IPS DF 6.9 (cell line): ENCODE results near the gene CACNA2D3.

Experiments used
- DNase-seq: peaks from one replicate; pipeline ENCODE4 v3.0.0-alpha.2; 2013; ENCODE audit warnings: low read depth, low spot score
- H3K27ac ChIP-seq: one replicate; pipeline ENCODE4 v1.5.1; 2013; ENCODE audit warnings: low read length, control low read depth
- H3K27me3 ChIP-seq: 2 replicates; pipeline ENCODE4 v1.6.1; 2013; ENCODE audit warnings: mild to moderate bottlenecking, low read length; ENCODE audit not compliant: control insufficient read depth, insufficient read depth
- H3K36me3 ChIP-seq: 2 replicates; pipeline ENCODE4 v1.6.1; 2013; ENCODE audit warnings: low read length; ENCODE audit not compliant: control insufficient read depth, insufficient read depth
- H3K4me1 ChIP-seq: 2 replicates; pipeline ENCODE4 v1.6.1; 2013; ENCODE audit warnings: low read length; ENCODE audit not compliant: control insufficient read depth, insufficient read depth
- H3K4me3 ChIP-seq: 2 replicates; pipeline ENCODE4 v1.5.1; 2013; ENCODE audit warnings: mild to moderate bottlenecking, low read length
- H3K9me3 ChIP-seq: 2 replicates; pipeline ENCODE4 v1.6.1; 2013; ENCODE audit warnings: low read length, inconsistent platforms; ENCODE audit not compliant: control insufficient read depth, insufficient read depth
- WGBS: extraction: QIAGEN DNeasy Blood & Tissue Kit; methylation state at CpG from one replicate; pipeline ENCODE4 v1.1.7; 2013; ENCODE audit warnings: mixed read lengths, missing lambda C conversion rate; ENCODE audit not compliant: insufficient read length, insufficient coverage; 5-methylcytosine and 5-hydroxymethylcytosine counted together

Gene CACNA2D3

DNA sequence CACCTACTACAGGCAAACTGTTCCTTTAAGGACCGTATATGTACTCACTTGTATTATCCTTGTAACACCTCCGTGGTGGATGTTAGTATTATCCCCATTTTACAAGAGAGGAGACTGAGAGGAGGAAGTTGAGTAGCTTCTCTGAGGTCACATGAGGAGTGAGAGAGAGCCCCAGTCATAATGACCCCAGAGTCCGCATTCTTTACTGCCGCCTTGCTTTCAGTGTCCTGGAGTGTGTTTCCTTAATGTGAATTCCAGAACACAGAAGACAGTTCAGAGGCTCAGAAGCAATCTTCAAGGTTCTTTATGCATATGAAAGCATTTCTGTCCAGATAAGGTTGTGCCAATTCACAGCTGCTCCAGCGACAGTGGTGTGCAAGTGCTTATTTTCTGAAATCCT, 199.2 kb downstream of the CACNA2D3 start:
- H3K27me3 ChIP-seq, result no peaks in the 10 kb centered on the region
- DNase-seq, result no peak
- no peaks in the 10 kb centered on the region for H3K36me3 ChIP-seq
- no peak overlapping the region for H3K27ac ChIP-seq
- no CpG with 5 or more reads among the region's 5 CpGs for WGBS
- H3K4me3 ChIP-seq, result no peak overlapping the region
- H3K9me3 ChIP-seq, result no peaks in the 10 kb centered on the region
- no peaks in the 10 kb centered on the region for H3K4me1 ChIP-seq

DNA sequence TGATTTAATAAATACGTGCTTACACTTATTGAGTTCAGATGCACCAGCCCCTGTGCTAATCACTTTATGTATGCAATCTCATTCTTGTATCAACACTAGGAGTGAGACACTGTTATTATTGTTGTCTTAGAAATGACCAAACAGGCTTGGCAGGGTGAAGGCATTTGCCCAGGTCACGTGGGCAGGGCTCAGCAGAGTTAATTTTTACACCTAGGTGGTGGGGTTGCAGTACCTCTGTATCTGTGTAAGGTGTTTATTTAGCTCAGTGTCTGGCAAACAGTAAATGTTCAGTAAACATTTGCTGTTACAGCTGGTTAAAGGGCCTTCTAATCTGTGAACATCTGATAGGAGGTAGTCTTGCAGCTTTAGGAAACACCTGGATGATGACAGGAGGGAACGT, 200.0 kb downstream of the CACNA2D3 start:
- WGBS, result no CpG with 5 or more reads among the region's 3 CpGs
- H3K36me3 ChIP-seq, result no peaks in the 10 kb centered on the region
- H3K4me3 ChIP-seq, result no peak overlapping the region
- no peak overlapping the region for H3K27ac ChIP-seq
- no peaks in the 10 kb centered on the region for H3K27me3 ChIP-seq
- H3K4me1 ChIP-seq, result no peaks in the 10 kb centered on the region
- H3K9me3 ChIP-seq, result no peaks in the 10 kb centered on the region
- DNase-seq, result no peak

- Histone ChIP-seq H3K9me3 (no peaks in the 10 kb centered on the region), H3K27me3 (no peaks in the 10 kb centered on the region), H3K4me1 (no peaks in the 10 kb centered on the region), H3K27ac (no peak overlapping the region), H3K36me3 (no peaks in the 10 kb centered on the region), H3K4me3 (no peak overlapping the region)
- DNase-seq, result no peak
- WGBS, result no CpG with 5 or more reads among the region's 2 CpGs
Observed at GRCh38 chr3:54324103-54324502, 201.8 kb downstream of the CACNA2D3 start.

DNA sequence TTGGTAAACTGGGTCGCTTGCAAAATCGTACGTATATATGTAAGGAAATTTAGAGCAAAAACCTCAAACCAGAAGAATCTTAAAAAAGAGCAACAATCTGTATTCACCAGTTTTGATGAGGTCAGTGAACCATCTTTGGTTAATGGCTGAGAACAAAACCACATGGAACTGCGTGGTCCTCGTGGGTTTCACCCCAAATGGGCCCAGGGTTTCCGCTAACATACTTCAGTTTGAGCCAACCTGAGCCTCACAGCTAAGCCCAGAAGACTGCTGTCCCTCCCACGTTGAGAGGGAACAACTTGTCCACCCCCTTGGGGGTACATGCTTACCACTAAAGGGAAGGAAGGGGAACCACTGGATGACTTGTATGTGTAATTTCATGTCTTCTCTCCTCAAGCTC, 204.6 kb downstream of the CACNA2D3 start:
- H3K9me3 ChIP-seq, result no peaks in the 10 kb centered on the region
- no peaks in the 10 kb centered on the region for H3K4me1 ChIP-seq
- no peaks in the 10 kb centered on the region for H3K36me3 ChIP-seq
- no CpG with 5 or more reads among the region's 7 CpGs for WGBS
- no peak overlapping the region for H3K4me3 ChIP-seq
- no peak overlapping the region for H3K27ac ChIP-seq
- DNase-seq, result no peak
- no peaks in the 10 kb centered on the region for H3K27me3 ChIP-seq

GRCh38 chr3:54331341-54331740, 209.0 kb downstream of the CACNA2D3 start:
- Histone ChIP-seq H3K4me3 (no peak overlapping the region), H3K27ac (no peak overlapping the region), H3K4me1 (no peaks in the 10 kb centered on the region), H3K36me3 (no peaks in the 10 kb centered on the region), H3K27me3 (no peaks in the 10 kb centered on the region), H3K9me3 (no peaks in the 10 kb centered on the region)
- WGBS, result no CpG with 5 or more reads among the region's 2 CpGs
- no peak for DNase-seq

- Histone ChIP-seq H3K4me1 (0 out of 2 replicates have a peak, but pooled peaks cover 1% of the 10 kb centered on the region), H3K4me3 (no peak overlapping the region), H3K27me3 (no peaks in the 10 kb centered on the region), H3K27ac (no peak overlapping the region), H3K9me3 (no peaks in the 10 kb centered on the region), H3K36me3 (no peaks in the 10 kb centered on the region)
- DNase-seq, result no peak
- no CpG with 5 or more reads among the region's 6 CpGs for WGBS
Observed at GRCh38 chr3:54337846-54338245, 215.5 kb downstream of the CACNA2D3 start.

- no peaks in the 10 kb centered on the region for H3K36me3 ChIP-seq
- no peak overlapping the region for H3K27ac ChIP-seq
- H3K9me3 ChIP-seq, result no peaks in the 10 kb centered on the region
- DNase-seq, result no peak
- H3K4me3 ChIP-seq, result no peak overlapping the region
- H3K4me1 ChIP-seq, result peaks cover 1% of the 10 kb centered on the region; the same call in 1 of the 2 replicates
- WGBS, result no CpG with 5 or more reads among the region's 2 CpGs
- no peaks in the 10 kb centered on the region for H3K27me3 ChIP-seq
Observed at GRCh38 chr3:54339608-54340007, 217.3 kb downstream of the CACNA2D3 start.

GRCh38 chr3:54341811-54342210, 219.5 kb downstream of the CACNA2D3 start:
- Histone ChIP-seq H3K4me1 (peaks cover 1% of the 10 kb centered on the region; the same call in 1 of the 2 replicates), H3K36me3 (no peaks in the 10 kb centered on the region), H3K27ac (no peak overlapping the region), H3K9me3 (no peaks in the 10 kb centered on the region), H3K4me3 (no peak overlapping the region), H3K27me3 (no peaks in the 10 kb centered on the region)
- no CpG with 5 or more reads among the region's 2 CpGs for WGBS
- no peak for DNase-seq

- no peaks in the 10 kb centered on the region for H3K9me3 ChIP-seq
- no CpG with 5 or more reads among the region's 9 CpGs for WGBS
- H3K4me1 ChIP-seq, result peaks cover 1% of the 10 kb centered on the region; the same call in 1 of the 2 replicates
- H3K4me3 ChIP-seq, result no peak overlapping the region
- no peaks in the 10 kb centered on the region for H3K27me3 ChIP-seq
- H3K36me3 ChIP-seq, result no peaks in the 10 kb centered on the region
- no peak for DNase-seq
- no peak overlapping the region for H3K27ac ChIP-seq
Observed at GRCh38 chr3:54342676-54343075, 220.3 kb downstream of the CACNA2D3 start.

DNA sequence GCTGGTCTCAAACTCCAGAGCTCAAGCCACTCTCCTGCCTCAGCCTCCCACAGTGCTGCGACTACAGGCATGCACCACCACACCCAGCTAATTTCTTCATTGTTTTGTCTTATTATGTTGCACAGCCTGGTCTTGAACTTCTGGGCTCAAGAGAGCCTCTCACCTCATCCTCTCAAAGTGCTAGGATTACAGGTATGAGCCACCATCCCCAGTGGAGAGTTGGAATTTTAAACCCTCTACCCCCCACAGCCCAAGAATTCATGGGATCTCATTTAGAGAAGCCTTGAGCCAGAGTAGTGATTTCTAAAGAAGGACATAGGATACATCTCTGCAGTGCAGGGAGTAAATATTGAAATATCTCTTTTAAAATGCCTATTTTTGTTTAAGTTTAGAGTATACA, 221.1 kb downstream of the CACNA2D3 start:
- H3K4me3 ChIP-seq, result no peak overlapping the region
- no peaks in the 10 kb centered on the region for H3K27me3 ChIP-seq
- peaks cover 1% of the 10 kb centered on the region; the same call in 1 of the 2 replicates for H3K4me1 ChIP-seq
- WGBS, result no CpG with 5 or more reads among the region's 1 CpG
- H3K9me3 ChIP-seq, result no peaks in the 10 kb centered on the region
- no peak for DNase-seq
- H3K27ac ChIP-seq, result no peak overlapping the region
- H3K36me3 ChIP-seq, result no peaks in the 10 kb centered on the region

DNA sequence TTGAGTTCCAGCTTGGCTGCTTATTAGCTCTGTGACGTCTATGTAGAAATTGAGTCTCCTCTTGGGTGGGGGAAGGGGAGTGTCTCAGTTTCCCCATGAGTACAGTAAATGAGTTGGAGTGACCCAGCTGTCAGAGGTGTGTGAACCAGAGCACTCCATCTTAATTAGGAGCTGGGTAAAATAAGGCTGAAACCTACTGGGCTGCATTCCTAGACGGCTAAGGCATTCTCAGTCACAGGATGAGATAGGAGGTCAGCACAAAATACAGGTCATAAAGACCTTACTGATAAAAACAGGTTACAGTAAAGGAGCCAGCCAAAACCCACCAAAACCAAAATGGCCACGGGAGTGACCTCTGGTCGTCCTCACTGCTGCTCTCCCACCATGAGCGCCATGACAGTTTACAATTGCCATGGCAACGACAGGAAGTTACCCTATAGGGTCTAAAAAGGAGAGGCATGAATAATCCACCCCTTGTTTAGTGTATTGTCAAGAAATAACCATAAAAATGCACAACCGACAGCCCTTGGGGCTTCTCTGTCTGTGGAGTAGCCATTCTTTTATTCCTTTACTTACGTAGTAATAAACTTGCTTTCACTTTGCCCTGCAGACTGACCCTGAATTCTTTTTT, 222.4 kb downstream of the CACNA2D3 start:
- H3K36me3 ChIP-seq, result no peaks in the 10 kb centered on the region
- WGBS, result no CpG with 5 or more reads among the region's 8 CpGs
- H3K27me3 ChIP-seq, result no peaks in the 10 kb centered on the region
- no peak for DNase-seq
- peaks cover 1% of the 10 kb centered on the region; the same call in 1 of the 2 replicates for H3K4me1 ChIP-seq
- H3K4me3 ChIP-seq, result no peak overlapping the region
- no peak overlapping the region for H3K27ac ChIP-seq
- no peaks in the 10 kb centered on the region for H3K9me3 ChIP-seq
